ENCODE data around the gene MYOZ1. TPM values are rescaled to one million over a fixed set of nuclear protein-coding genes. Genes with fewer than 3 reads are reported as not detected.

The MYOZ1 gene
- total and polyA plus RNA-seq, 2 of the 4 experiments (the other 2 are of a cell fraction) = 0.18 to 0.29 TPM

GRCh38 chr10:73609116-73609515, 32.2 kb downstream of the MYOZ1 start:
- Histone ChIP-seq H2AK9ac (replicated peaks; ENCODE audit: low read depth, low read length, poor library complexity) (no peak overlapping the region), H3K18ac (ENCODE audit: low read depth, low read length) (no peak overlapping the region), H3K4ac (ENCODE audit: low read depth, low read length) (no peak overlapping the region), H3K9me1 (ENCODE audit: insufficient read depth, low read length) (no peaks in the 10 kb centered on the region; the same call in 1 of the 2 replicates), H3K23ac (ENCODE audit: low read depth, low read length) (no peak overlapping the region), H3K4me1 (ENCODE audit: control insufficient read depth, insufficient read depth, low read length) (no peaks in the 10 kb centered on the region), H3K9me3 (ENCODE audit: control insufficient read depth, insufficient read depth, low read length) (no peaks in the 10 kb centered on the region), H4K5ac (ENCODE audit: low read depth, low read length) (no peak overlapping the region), H4K91ac (ENCODE audit: insufficient read depth, low read depth, low read length) (no peak overlapping the region), H3K27ac (ENCODE audit: insufficient read depth, low read length) (no peak overlapping the region), H3K36me3 (ENCODE audit: control insufficient read depth, insufficient read depth, low read length) (no peaks in the 10 kb centered on the region), H3K14ac (replicated peaks; ENCODE audit: low read depth, low read length) (no peak overlapping the region), H4K8ac (ENCODE audit: low read depth in 2 of 2, low read length in 2 of 2) (no peak overlapping the region), H3K56ac (ENCODE audit: extremely low read depth, insufficient read depth, low read length) (no peak overlapping the region), H4K20me1 (ENCODE audit: insufficient read depth, low read length) (no peaks in the 10 kb centered on the region), H2BK20ac (ENCODE audit: low read depth, low read length) (no peak overlapping the region), H2AK5ac (ENCODE audit: low read depth, low read length) (no peak overlapping the region), H3K4me2 (ENCODE audit: low read depth, low read length) (no peak overlapping the region), H2BK15ac (ENCODE audit: low read depth, low read length) (no peak overlapping the region), H3K9ac (ENCODE audit: low read depth, low read length) (no peak overlapping the region), H3K4me3 (ENCODE audit: insufficient read depth, low read depth, low read length) (no peak overlapping the region), H2AFZ (replicated peaks; ENCODE audit: low read length, poor library complexity) (no peak overlapping the region), H2BK5ac (ENCODE audit: low read depth, low read length, poor library complexity, severe bottlenecking) (no peak overlapping the region), H2BK120ac (ENCODE audit: low read depth, low read length) (no peak overlapping the region), H3K79me1 (ENCODE audit: low read depth in 1 of 2, low read length in 2 of 2) (peaks cover 0 to 3% of the 10 kb centered on the region in 2 experiments; a peak in 1 of 4 replicates), H3K27me3 (ENCODE audit: control insufficient read depth, insufficient read depth, low read length) (no peaks in the 10 kb centered on the region)
- ChIA-PET POLR2A (ENCODE audit: unreplicated experiment) (no interaction called here), CTCF (interaction anchor here (0.7 kb wide), 1 partner anchor 11 kb away, joined by 4 read pairs; no protein-coding TSS in a partner anchor)
- DNase-seq = no peak
- ATAC-seq (ENCODE audit: low read depth) = no peak
- dilution Hi-C loops (cut with HindIII; ENCODE audit: low sequenced_read_pairs, unreplicated experiment) (no loop called here), intact Hi-C loops (cut with micrococcal nuclease) (no loop called here), in situ Hi-C loops (cut with MboI; ENCODE audit: low sequenced_read_pairs) (no loop called here)
- no TSS peak for BruUV-seq (replicated peaks)
- TF ChIP-seq USF2 (IDR thresholded peaks at IDR 0.05; ENCODE audit: low read depth, low read length) (no peak), SMC3 (IDR thresholded peaks at IDR 0.05; ENCODE audit: low read depth, low read length) (no peak), RAD21 (IDR thresholded peaks at IDR 0.05; ENCODE audit: low read length) (no peak), BHLHE40 (IDR thresholded peaks at IDR 0.05; ENCODE audit: low read depth, low read length) (no peak), RCOR1 (IDR thresholded peaks at IDR 0.05; ENCODE audit: insufficient replicate concordance, low read length) (no peak), CHD1 (IDR thresholded peaks at IDR 0.05; ENCODE audit: low read depth, low read length) (no peak), CTCF (conservative IDR thresholded peaks at IDR 0.05; ENCODE audit: low read depth, low read length) (no peak), POLR2A (IDR thresholded peaks at IDR 0.05; ENCODE audit: low read depth, low read length) (no peak), RFX5 (IDR thresholded peaks at IDR 0.05; ENCODE audit: low read depth, low read length) (no peak), CEBPB (IDR thresholded peaks at IDR 0.05; ENCODE audit: low read depth, low read length) (no peak), FOS (IDR thresholded peaks at IDR 0.05; ENCODE audit: low read depth, low read length) (no peak), NFE2L2 (IDR thresholded peaks at IDR 0.05; ENCODE audit: low read depth, low read length) (no peak), MXI1 (IDR thresholded peaks at IDR 0.05; ENCODE audit: borderline replicate concordance, low read depth, low read length) (no peak), ELK1 (IDR thresholded peaks at IDR 0.05; ENCODE audit: borderline replicate concordance, low read depth, low read length) (no peak), MAZ (IDR thresholded peaks at IDR 0.05; ENCODE audit: borderline replicate concordance, low read depth, low read length) (no peak)
- whole genome bisulfite sequencing, 2 experiments (ENCODE audit: extremely low coverage in 2 of 2, insufficient read length in 1 of 2) = 100% methylated on average over 1 of the region's 4 CpGs; no CpG with 5 or more reads in 1 of the 2 experiments

All from IMR-90 (cell line).